Measurements from ENCODE around the gene CALHM1.
"Not testable (repeated sequence)": the region's sequence is repeated elsewhere in the genome, so short reads cannot be mapped to it uniquely, and the experiment has no call there.

The CALHM1 gene

GRCh38 chr10:103441206-103441605 lies 17.5 kb downstream of the CALHM1 start:
- no peaks in the 10 kb centered on the region for H3K9me3 ChIP-seq (ENCODE audit: control insufficient read depth, insufficient read depth, low read length)
- H3K9ac ChIP-seq (ENCODE audit: low read depth, low read length): no peak overlapping the region
- no peaks in the 10 kb centered on the region for H3K4me1 ChIP-seq (ENCODE audit: control insufficient read depth, insufficient read depth, low read length)
- H3K4me3 ChIP-seq (ENCODE audit: low read depth, low read length): no peak overlapping the region
- no peaks in the 10 kb centered on the region for H3K27me3 ChIP-seq (ENCODE audit: control insufficient read depth, insufficient read depth, low read length)
- peaks cover 87% of the 10 kb centered on the region for H3K36me3 ChIP-seq (ENCODE audit: control insufficient read depth, insufficient read depth, low read length)

- H3K4me1 ChIP-seq (ENCODE audit: control insufficient read depth, insufficient read depth, low read length): no peaks in the 10 kb centered on the region
- H3K4me3 ChIP-seq (ENCODE audit: low read depth, low read length): no peak overlapping the region
- H3K9ac ChIP-seq (ENCODE audit: low read depth, low read length): no peak overlapping the region
- no peaks in the 10 kb centered on the region for H3K27me3 ChIP-seq (ENCODE audit: control insufficient read depth, insufficient read depth, low read length)
- H3K9me3 ChIP-seq (ENCODE audit: control insufficient read depth, insufficient read depth, low read length): no peaks in the 10 kb centered on the region
- peaks cover 83% of the 10 kb centered on the region for H3K36me3 ChIP-seq (ENCODE audit: control insufficient read depth, insufficient read depth, low read length)
These were observed 18.3 kb downstream of the CALHM1 start for GRCh38 chr10:103440416-103440815.

- Histone ChIP-seq H3K27me3 (ENCODE audit: control insufficient read depth, insufficient read depth, low read length) (no peaks in the 10 kb centered on the region), H3K9me3 (ENCODE audit: control insufficient read depth, insufficient read depth, low read length) (no peaks in the 10 kb centered on the region), H3K4me1 (ENCODE audit: control insufficient read depth, insufficient read depth, low read length) (no peaks in the 10 kb centered on the region), H3K36me3 (ENCODE audit: control insufficient read depth, insufficient read depth, low read length) (peaks cover 80% of the 10 kb centered on the region), H3K4me3 (ENCODE audit: low read depth, low read length) (no peak overlapping the region), H3K9ac (ENCODE audit: low read depth, low read length) (no peak overlapping the region)
These were observed 18.9 kb downstream of the CALHM1 start for GRCh38 chr10:103439776-103440175.

GRCh38 chr10:103433858-103434257 lies 24.8 kb downstream of the CALHM1 start:
- H3K9me3 ChIP-seq (ENCODE audit: control insufficient read depth, insufficient read depth, low read length): no peaks in the 10 kb centered on the region
- H3K4me1 ChIP-seq (ENCODE audit: control insufficient read depth, insufficient read depth, low read length): no peaks in the 10 kb centered on the region
- H3K36me3 ChIP-seq (ENCODE audit: control insufficient read depth, insufficient read depth, low read length): peaks cover 61% of the 10 kb centered on the region
- H3K27me3 ChIP-seq (ENCODE audit: control insufficient read depth, insufficient read depth, low read length): no peaks in the 10 kb centered on the region
- no peak overlapping the region for H3K9ac ChIP-seq (ENCODE audit: low read depth, low read length)
- H3K4me3 ChIP-seq (ENCODE audit: low read depth, low read length): no peak overlapping the region

GRCh38 chr10:103431902-103432301 lies 26.8 kb downstream of the CALHM1 start:
- Histone ChIP-seq H3K4me1 (ENCODE audit: control insufficient read depth, insufficient read depth, low read length) (no peaks in the 10 kb centered on the region), H3K9ac (ENCODE audit: low read depth, low read length) (no peak overlapping the region), H3K4me3 (ENCODE audit: low read depth, low read length) (no peak overlapping the region), H3K36me3 (ENCODE audit: control insufficient read depth, insufficient read depth, low read length) (peaks cover 62% of the 10 kb centered on the region), H3K27me3 (ENCODE audit: control insufficient read depth, insufficient read depth, low read length) (no peaks in the 10 kb centered on the region), H3K9me3 (ENCODE audit: control insufficient read depth, insufficient read depth, low read length) (no peaks in the 10 kb centered on the region)

- Histone ChIP-seq H3K9ac (ENCODE audit: low read depth, low read length) (no peak overlapping the region), H3K4me3 (ENCODE audit: low read depth, low read length) (no peak overlapping the region), H3K9me3 (ENCODE audit: control insufficient read depth, insufficient read depth, low read length) (no peaks in the 10 kb centered on the region), H3K4me1 (ENCODE audit: control insufficient read depth, insufficient read depth, low read length) (no peaks in the 10 kb centered on the region), H3K27me3 (ENCODE audit: control insufficient read depth, insufficient read depth, low read length) (no peaks in the 10 kb centered on the region), H3K36me3 (ENCODE audit: control insufficient read depth, insufficient read depth, low read length) (peaks cover 61% of the 10 kb centered on the region)
These were observed 29.1 kb downstream of the CALHM1 start for GRCh38 chr10:103429647-103430046.

GRCh38 chr10:103428989-103429643 lies 29.6 kb downstream of the CALHM1 start:
- H3K4me1 ChIP-seq (ENCODE audit: control insufficient read depth, insufficient read depth, low read length): no peaks in the 10 kb centered on the region
- H3K9ac ChIP-seq (ENCODE audit: low read depth, low read length): no peak overlapping the region
- H3K36me3 ChIP-seq (ENCODE audit: control insufficient read depth, insufficient read depth, low read length): peaks cover 57% of the 10 kb centered on the region
- H3K4me3 ChIP-seq (ENCODE audit: low read depth, low read length): no peak overlapping the region
- no peaks in the 10 kb centered on the region for H3K9me3 ChIP-seq (ENCODE audit: control insufficient read depth, insufficient read depth, low read length)
- H3K27me3 ChIP-seq (ENCODE audit: control insufficient read depth, insufficient read depth, low read length): no peaks in the 10 kb centered on the region

GRCh38 chr10:103427866-103428265 lies 30.8 kb downstream of the CALHM1 start:
- no peaks in the 10 kb centered on the region for H3K4me1 ChIP-seq (ENCODE audit: control insufficient read depth, insufficient read depth, low read length)
- no peaks in the 10 kb centered on the region for H3K27me3 ChIP-seq (ENCODE audit: control insufficient read depth, insufficient read depth, low read length)
- H3K9me3 ChIP-seq (ENCODE audit: control insufficient read depth, insufficient read depth, low read length): no peaks in the 10 kb centered on the region
- no peak overlapping the region for H3K4me3 ChIP-seq (ENCODE audit: low read depth, low read length)
- H3K9ac ChIP-seq (ENCODE audit: low read depth, low read length): no peak overlapping the region
- peaks cover 60% of the 10 kb centered on the region for H3K36me3 ChIP-seq (ENCODE audit: control insufficient read depth, insufficient read depth, low read length)

GRCh38 chr10:103423748-103424147 lies 35.0 kb downstream of the CALHM1 start:
- Histone ChIP-seq H3K27me3 (ENCODE audit: control insufficient read depth, insufficient read depth, low read length) (no peaks in the 10 kb centered on the region), H3K36me3 (ENCODE audit: control insufficient read depth, insufficient read depth, low read length) (peaks cover 68% of the 10 kb centered on the region), H3K4me3 (ENCODE audit: low read depth, low read length) (no peak overlapping the region), H3K9ac (ENCODE audit: low read depth, low read length) (no peak overlapping the region), H3K9me3 (ENCODE audit: control insufficient read depth, insufficient read depth, low read length) (no peaks in the 10 kb centered on the region), H3K4me1 (ENCODE audit: control insufficient read depth, insufficient read depth, low read length) (no peaks in the 10 kb centered on the region)

- Histone ChIP-seq H3K9ac (ENCODE audit: low read depth, low read length) (no peak overlapping the region), H3K9me3 (ENCODE audit: control insufficient read depth, insufficient read depth, low read length) (no peaks in the 10 kb centered on the region), H3K36me3 (ENCODE audit: control insufficient read depth, insufficient read depth, low read length) (peaks cover 80% of the 10 kb centered on the region), H3K4me3 (ENCODE audit: low read depth, low read length) (no peak overlapping the region), H3K27me3 (ENCODE audit: control insufficient read depth, insufficient read depth, low read length) (no peaks in the 10 kb centered on the region), H3K4me1 (ENCODE audit: control insufficient read depth, insufficient read depth, low read length) (no peaks in the 10 kb centered on the region)
These were observed 39.6 kb downstream of the CALHM1 start for GRCh38 chr10:103419101-103419500.

- no peak overlapping the region for H3K9ac ChIP-seq (ENCODE audit: low read depth, low read length)
- peaks cover 79% of the 10 kb centered on the region for H3K36me3 ChIP-seq (ENCODE audit: control insufficient read depth, insufficient read depth, low read length)
- H3K27me3 ChIP-seq (ENCODE audit: control insufficient read depth, insufficient read depth, low read length): no peaks in the 10 kb centered on the region
- H3K4me3 ChIP-seq (ENCODE audit: low read depth, low read length): no peak overlapping the region
- H3K9me3 ChIP-seq (ENCODE audit: control insufficient read depth, insufficient read depth, low read length): no peaks in the 10 kb centered on the region
- H3K4me1 ChIP-seq (ENCODE audit: control insufficient read depth, insufficient read depth, low read length): no peaks in the 10 kb centered on the region
These were observed 41.1 kb downstream of the CALHM1 start for GRCh38 chr10:103417601-103418000.

GRCh38 chr10:103417148-103417469 lies 41.6 kb downstream of the CALHM1 start:
- H3K4me1 ChIP-seq (ENCODE audit: control insufficient read depth, insufficient read depth, low read length); H3K9me3 ChIP-seq (ENCODE audit: control insufficient read depth, insufficient read depth, low read length); H3K4me3 ChIP-seq (ENCODE audit: low read depth, low read length); H3K27me3 ChIP-seq (ENCODE audit: control insufficient read depth, insufficient read depth, low read length); H3K9ac ChIP-seq (ENCODE audit: low read depth, low read length): not testable (repeated sequence)
- H3K36me3 ChIP-seq (ENCODE audit: control insufficient read depth, insufficient read depth, low read length): peaks cover 76% of the 10 kb centered on the region
